CD4-positive, alpha-beta T cell (primary cell): ENCODE results near the gene CFAP410. TPM values are rescaled to one million over a fixed set of nuclear protein-coding genes. Genes with fewer than 3 reads are reported as not detected.
A peak's percentile ranks its signal among the peaks of the same experiment; 100 is the strongest.

ENCODE experiments used
- ATAC-seq: fragments of 200-7000 bp; cut with Tn5 transposase; one replicate; pipeline ENCODE4 v1.10.0; 2022; ENCODE audit warnings: mild to moderate bottlenecking; ENCODE audit not compliant: poor library complexity
- CTCF ChIA-PET: fragments of 350-600 bp; sonication (Branson Sonifier 250); formaldehyde crosslinking; loops from one replicate; lab custom pipeline; 2021; ENCODE audit warnings: antibody characterized with exemption, inconsistent platforms; lab: Charles Lee
- POLR2A ChIA-PET: fragments of 350-600 bp; sonication (Branson Sonifier 250); formaldehyde crosslinking; loops from one replicate; lab custom pipeline; 2021; ENCODE audit warnings: antibody characterized with exemption, inconsistent platforms; lab: Charles Lee
- DNase-seq, 14 experiments: peaks; one replicate each; pipeline ENCODE4 v3.0.0-alpha.2; 2013 to 2020; ENCODE audit warnings: mixed read lengths in 2 of 14
- H3K27ac ChIP-seq, 2 donors: one replicate each; pipeline versions ENCODE4 v1.5.1 to v1.7.0; 2013; ENCODE audit warnings: low read length in 2 of 2, low read depth in 1 of 2, mild to moderate bottlenecking in 1 of 2
- H3K27me3 ChIP-seq, 2 experiments: 1 replicate in 1 of 2; 2 replicates in 1 of 2; pipeline versions ENCODE4 v1.6.1 to v1.7.0; 2013; ENCODE audit warnings: low read length in 2 of 2, control low read depth in 1 of 2, mild to moderate bottlenecking in 1 of 2, moderate library complexity in 1 of 2; ENCODE audit not compliant: insufficient read depth in 2 of 2, control insufficient read depth in 1 of 2
- H3K36me3 ChIP-seq: one replicate; pipeline ENCODE4 v1.6.1; 2013; ENCODE audit warnings: low read length, control low read depth; ENCODE audit not compliant: insufficient read depth
- H3K4me1 ChIP-seq: one replicate; pipeline ENCODE4 v1.6.1; 2013; ENCODE audit warnings: low read length, control low read depth; ENCODE audit not compliant: insufficient read depth
- H3K4me3 ChIP-seq: one replicate; pipeline ENCODE4 v1.5.1; 2013; ENCODE audit warnings: mild to moderate bottlenecking, low read length, moderate library complexity
- H3K9me3 ChIP-seq, 2 experiments: 1 replicate in 1 of 2; 2 replicates in 1 of 2; pipeline versions ENCODE4 v1.6.1 to v1.7.0; 2013; ENCODE audit warnings: low read length in 2 of 2, mild to moderate bottlenecking in 2 of 2, control low read depth in 1 of 2, moderate library complexity in 1 of 2; ENCODE audit not compliant: control insufficient read depth in 1 of 2, insufficient read depth in 1 of 2
- H3K27ac Mint-ChIP-seq: one replicate; pipeline ENCODE4 v1.8.0; 2020; ENCODE audit warnings: mixed read lengths
- H3K27me3 Mint-ChIP-seq: one replicate; pipeline ENCODE4 v1.8.0; 2021; ENCODE audit warnings: mixed read lengths
- H3K36me3 Mint-ChIP-seq: one replicate; pipeline ENCODE4 v1.8.0; 2021; ENCODE audit warnings: low read depth, mixed read lengths
- H3K4me1 Mint-ChIP-seq: one replicate; pipeline ENCODE4 v1.8.0; 2021; ENCODE audit warnings: low read depth, mixed read lengths
- H3K4me3 Mint-ChIP-seq: one replicate; pipeline ENCODE4 v1.8.0; 2020; ENCODE audit warnings: mild to moderate bottlenecking, mixed read lengths
- H3K9me3 Mint-ChIP-seq: one replicate; pipeline ENCODE4 v1.8.0; 2020; ENCODE audit warnings: mixed read lengths
- CTCF ChIP-seq: fragments of 200-600 bp; IDR thresholded peaks from one replicate; pipeline ENCODE4 v1.8.0; 2022; ENCODE audit warnings: antibody characterized with exemption, mild to moderate bottlenecking
- intact Hi-C, 2 experiments: fragments of 100-400 bp; cut with DNase I in 1 of 2; cut with micrococcal nuclease in 1 of 2; formaldehyde crosslinking; loops; one replicate each; pipeline versions ENCODE4 v1.15.1 to v1.9.0; 2023 to 2025; cut with DNase I, micrococcal nuclease
- total RNA-seq, 174 experiments: library from RNA in 2 of 174; stranded (reverse) in 2 of 174; gene quantifications; one replicate each; pipeline ENCODE4 v1.2.3 and lab custom pipeline; 2021 to 2026

The CFAP410 gene
- total RNA-seq, 2 experiments from 2014 or later, result 50.1 to 51.6 TPM

GRCh38 chr21:44301141-44301540 is 38.0 kb downstream of the CFAP410 start:
- H3K4me1 Mint-ChIP-seq, result peaks cover 52% of the 10 kb centered on the region
- ATAC-seq, result no peak
- peak overlapping the region; percentile 1 to 9 for H3K27ac ChIP-seq
- no peaks in the 10 kb centered on the region for H3K9me3 Mint-ChIP-seq
- H3K4me1 ChIP-seq, result peaks cover 81% of the 10 kb centered on the region
- peaks cover 12% of the 10 kb centered on the region for H3K36me3 ChIP-seq
- intact Hi-C loops, result loop anchor here in 1 of 2 experiments (2.0 to 5.0 kb wide), 2 partner anchors 36 to 51 kb away; partner anchors contain the start of gene TRPM2
- H3K9me3 ChIP-seq, result no peaks in the 10 kb centered on the region
- H3K4me3 Mint-ChIP-seq, result peak overlapping the region; percentile 92
- no peak for TF ChIP-seq CTCF
- CTCF ChIA-PET, result no interaction called here
- H3K27ac Mint-ChIP-seq, result peak overlapping the region; percentile 83
- peak overlapping the region; percentile 69 for H3K4me3 ChIP-seq
- POLR2A ChIA-PET, result interaction anchor here (0.6 to 2.0 kb wide), 2 partner anchors 29 to 37 kb away, joined by 3 to 10 read pairs; partner anchors contain the start of gene CFAP410
- no peaks in the 10 kb centered on the region for H3K27me3 Mint-ChIP-seq
- peaks cover 6% of the 10 kb centered on the region for H3K36me3 Mint-ChIP-seq
- DNase-seq, result no peak
- H3K27me3 ChIP-seq, result no peaks in the 10 kb centered on the region

- peak overlapping the region; percentile 1 to 9 for H3K27ac ChIP-seq
- peak overlapping the region; percentile 69 for H3K4me3 ChIP-seq
- DNase-seq, result peak in 13 of 14 experiments; percentile 30 to 75 (median 58)
- ChIA-PET CTCF (no interaction called here), POLR2A (interaction anchor here (0.6 to 2.0 kb wide), 2 partner anchors 30 to 38 kb away, joined by 3 to 10 read pairs; partner anchors contain the start of gene CFAP410)
- peak overlapping the region; percentile 83 for H3K27ac Mint-ChIP-seq
- intact Hi-C loops, result loop anchor here in 1 of 2 experiments (2.0 to 5.0 kb wide), 2 partner anchors 36 to 52 kb away; partner anchors contain the start of gene TRPM2
- no peaks in the 10 kb centered on the region for H3K9me3 Mint-ChIP-seq
- H3K27me3 Mint-ChIP-seq, result no peaks in the 10 kb centered on the region
- H3K9me3 ChIP-seq, result no peaks in the 10 kb centered on the region
- H3K4me1 ChIP-seq, result peaks cover 83% of the 10 kb centered on the region
- H3K36me3 Mint-ChIP-seq, result peaks cover 6% of the 10 kb centered on the region
- TF ChIP-seq CTCF, result no peak
- peak overlapping the region; percentile 85 for H3K4me3 Mint-ChIP-seq
- H3K36me3 ChIP-seq, result peaks cover 8% of the 10 kb centered on the region
- H3K27me3 ChIP-seq, result no peaks in the 10 kb centered on the region
- peak; percentile 35 for ATAC-seq
- peaks cover 53% of the 10 kb centered on the region for H3K4me1 Mint-ChIP-seq
Measured at GRCh38 chr21:44300262-44300959, 38.8 kb downstream of the CFAP410 start.

- peaks cover 83% of the 10 kb centered on the region for H3K4me1 ChIP-seq
- ChIA-PET CTCF (no interaction called here), POLR2A (interaction anchor here (2.0 kb wide), 1 partner anchor 39 kb away, joined by 10 read pairs; the partner anchor contains the start of gene CFAP410)
- Mint-ChIP-seq H3K27ac (peak within 1 kb of the TSS; percentile 97), H3K4me3 (peak within 1 kb of the TSS; percentile 95), H3K9me3 (no peaks in the 10 kb centered on the region), H3K4me1 (peaks cover 51% of the 10 kb centered on the region), H3K27me3 (no peaks in the 10 kb centered on the region), H3K36me3 (no peaks in the 10 kb centered on the region)
- ATAC-seq (peak; percentile 48), DNase-seq (peak in 12 of 14 experiments; percentile 31 to 77 (median 52))
- peak within 1 kb of the TSS; percentile 69 for H3K4me3 ChIP-seq
- no peaks in the 10 kb centered on the region for H3K27me3 ChIP-seq
- no peaks in the 10 kb centered on the region for H3K9me3 ChIP-seq
- peaks cover 8% of the 10 kb centered on the region for H3K36me3 ChIP-seq
- intact Hi-C loops, result loop anchor here in 1 of 2 experiments (2.0 to 5.0 kb wide), 2 partner anchors 37 to 53 kb away; partner anchors contain the start of gene TRPM2
- H3K27ac ChIP-seq, result peak within 1 kb of the TSS; percentile 52 to 67
- TF ChIP-seq CTCF, result no peak
Measured at GRCh38 chr21:44299458-44300261, 39.5 kb downstream of the CFAP410 start, which contains the start of gene PFKL. TSS of gene PFKL (plus strand) at chr21:44300053. CDS start at chr21:44300106, 53 bp downstream.
